GM20431 (cell line): Measurements from ENCODE around the gene NR1H3.
"Not testable (repeated sequence)": the region's sequence is repeated elsewhere in the genome, so short reads cannot be mapped to it uniquely, and the experiment has no call there.

Source experiments
- in situ Hi-C: fragments of 300-500 bp; cut with MseI, MboI; formaldehyde crosslinking; loops from one replicate; pipeline ENCODE4 v1.15.0; 2020; ENCODE audit warnings: low sequenced_read_pairs; ENCODE audit not compliant: unreplicated experiment

The NR1H3 gene

GRCh38 chr11:47257517-47258316 lies at the start of gene NR1H3:
NR1H3 (plus strand) TSS chr11:47257996; CDS start chr11:47259217, 1,221 bp downstream.
- in situ Hi-C loops: no loop called here

DNA sequence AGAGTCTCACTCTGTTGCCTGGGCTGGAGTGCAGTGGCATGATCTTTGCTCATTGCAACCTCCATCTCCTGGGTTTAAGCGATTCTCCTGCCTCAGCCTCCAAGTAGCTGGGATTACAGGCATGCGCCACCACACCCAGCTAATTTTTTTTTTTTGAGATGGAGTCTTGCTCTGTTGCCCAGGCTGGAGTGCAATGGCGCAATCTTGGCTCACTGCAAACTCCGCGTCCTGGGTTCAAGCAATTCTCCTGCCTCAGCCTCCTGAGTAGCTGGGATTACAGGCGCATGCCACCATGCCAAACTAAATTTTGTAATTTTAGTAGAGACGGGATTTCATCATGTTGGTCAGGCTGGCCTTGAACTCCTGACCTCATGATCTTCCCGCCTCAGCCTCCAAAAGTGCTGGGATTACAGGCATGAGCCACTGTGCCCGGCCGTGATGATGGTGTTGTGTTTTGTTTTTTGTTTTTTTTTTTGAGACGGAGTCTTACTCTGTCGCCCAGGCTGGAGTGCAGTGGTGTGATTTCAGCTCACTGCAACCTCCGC lies 49.7 kb upstream of the NR1H3 start:
- in situ Hi-C loops: not testable (repeated sequence)

- in situ Hi-C loops: no loop called here
Observed at GRCh38 chr11:47208628-47209027, 49.2 kb upstream of the NR1H3 start.

- in situ Hi-C loops: no loop called here
Observed at GRCh38 chr11:47212938-47213337, 44.9 kb upstream of the NR1H3 start.

DNA sequence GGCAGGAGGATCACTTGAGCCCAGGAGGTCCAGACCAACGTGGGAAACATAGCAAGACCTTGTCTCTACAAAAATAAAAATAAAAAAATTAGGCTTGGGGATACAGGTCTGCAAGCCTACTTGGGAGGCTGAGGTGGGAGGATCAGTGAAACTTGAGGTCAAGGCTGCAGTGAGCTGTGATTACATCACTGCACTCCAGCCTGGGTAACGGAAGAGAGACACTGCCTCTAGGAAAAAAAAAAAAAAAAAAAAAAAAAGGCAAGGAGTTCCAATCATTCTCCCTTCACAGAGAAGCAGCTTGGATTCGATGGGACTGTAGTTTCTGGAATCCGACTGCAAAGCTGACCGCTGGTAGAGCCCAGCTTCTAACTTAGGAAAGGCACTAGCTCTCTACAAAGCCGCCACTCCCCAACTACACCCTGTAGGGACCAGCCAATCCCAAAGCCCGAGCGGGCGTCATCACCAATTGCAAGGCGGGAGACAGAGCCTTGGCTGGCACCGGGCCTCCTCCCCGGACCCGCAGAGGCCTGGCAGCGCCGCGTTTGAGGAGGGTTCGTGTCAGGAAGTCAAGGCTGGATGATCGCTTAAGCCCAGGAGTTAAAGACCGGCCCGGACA lies 43.7 kb upstream of the NR1H3 start:
- in situ Hi-C loops: no loop called here

DNA sequence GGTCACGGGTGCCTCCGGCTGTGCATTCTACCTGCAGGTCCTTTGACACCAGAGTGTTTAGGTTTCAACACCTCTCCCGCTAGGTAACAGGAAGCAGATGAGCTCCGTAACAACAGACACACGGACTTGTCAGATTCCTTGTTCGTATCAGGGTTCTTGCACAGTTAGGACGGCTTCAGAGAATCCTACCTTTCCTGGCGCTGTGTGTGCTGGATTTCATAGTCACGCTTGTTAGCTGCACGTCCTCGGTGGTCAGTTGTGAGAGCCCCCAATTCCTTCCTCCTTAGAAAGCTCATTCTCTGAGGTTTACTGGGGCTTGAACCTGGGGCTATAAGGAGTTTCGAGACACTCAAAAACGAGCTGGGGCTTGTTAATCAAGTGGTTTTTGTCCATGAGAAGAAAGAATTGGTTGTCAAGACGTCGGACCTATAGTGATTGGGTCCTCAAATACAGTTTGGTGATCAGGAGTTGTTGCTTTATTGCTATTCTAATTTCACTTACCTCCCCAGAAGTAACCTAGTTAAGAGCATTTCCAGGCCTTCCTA lies 42.4 kb upstream of the NR1H3 start:
- in situ Hi-C loops: no loop called here

- in situ Hi-C loops: no loop called here
Observed at GRCh38 chr11:47216121-47216798, 41.5 kb upstream of the NR1H3 start.

GRCh38 chr11:47220401-47220821 lies 37.4 kb upstream of the NR1H3 start:
- in situ Hi-C loops: no loop called here

- in situ Hi-C loops: no loop called here
Observed at GRCh38 chr11:47222696-47223095, 35.1 kb upstream of the NR1H3 start.

DNA sequence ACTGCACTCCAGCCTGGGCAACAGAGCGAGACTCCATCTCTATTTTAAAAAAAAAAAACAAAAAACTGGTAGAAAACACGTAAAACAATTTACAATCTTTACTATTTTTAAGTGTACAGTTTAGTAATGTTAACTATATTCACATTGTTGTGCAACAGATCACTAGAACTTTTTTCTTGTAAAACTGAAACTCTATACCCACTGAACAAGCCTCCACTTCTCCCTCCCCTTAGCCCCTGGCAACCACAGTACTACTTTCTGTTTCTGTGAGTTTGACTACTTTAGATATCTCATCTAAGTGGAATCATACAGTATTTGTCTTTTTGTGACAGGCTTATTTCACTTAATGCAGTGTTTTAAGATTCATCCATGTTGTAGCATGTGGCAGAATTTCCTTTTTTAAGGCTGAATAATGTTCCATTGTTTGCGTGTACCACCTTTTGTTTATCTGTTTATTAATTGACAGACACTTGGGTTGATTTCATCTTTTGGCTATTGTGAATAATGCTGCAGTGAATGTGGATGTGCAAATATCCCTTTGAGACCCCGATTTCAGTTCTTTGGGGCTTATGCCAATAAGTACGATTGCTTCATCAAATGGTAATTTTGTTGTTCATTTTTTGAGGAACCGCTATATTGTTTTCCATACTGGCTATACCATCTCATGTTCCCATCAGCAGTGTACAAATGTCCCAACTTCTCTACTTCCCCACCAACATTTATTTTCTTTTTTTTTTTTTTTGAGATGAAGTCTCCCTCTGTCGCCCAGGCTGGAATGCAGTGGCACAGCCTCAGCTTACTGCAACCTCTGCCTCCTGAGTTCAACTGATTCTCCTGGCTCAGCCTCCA lies 32.0 kb upstream of the NR1H3 start:
- in situ Hi-C loops: no loop called here

- in situ Hi-C loops: no loop called here
Observed at GRCh38 chr11:47229161-47229560, 28.6 kb upstream of the NR1H3 start.

GRCh38 chr11:47233051-47233450 lies 24.7 kb upstream of the NR1H3 start:
- in situ Hi-C loops: no loop called here

DNA sequence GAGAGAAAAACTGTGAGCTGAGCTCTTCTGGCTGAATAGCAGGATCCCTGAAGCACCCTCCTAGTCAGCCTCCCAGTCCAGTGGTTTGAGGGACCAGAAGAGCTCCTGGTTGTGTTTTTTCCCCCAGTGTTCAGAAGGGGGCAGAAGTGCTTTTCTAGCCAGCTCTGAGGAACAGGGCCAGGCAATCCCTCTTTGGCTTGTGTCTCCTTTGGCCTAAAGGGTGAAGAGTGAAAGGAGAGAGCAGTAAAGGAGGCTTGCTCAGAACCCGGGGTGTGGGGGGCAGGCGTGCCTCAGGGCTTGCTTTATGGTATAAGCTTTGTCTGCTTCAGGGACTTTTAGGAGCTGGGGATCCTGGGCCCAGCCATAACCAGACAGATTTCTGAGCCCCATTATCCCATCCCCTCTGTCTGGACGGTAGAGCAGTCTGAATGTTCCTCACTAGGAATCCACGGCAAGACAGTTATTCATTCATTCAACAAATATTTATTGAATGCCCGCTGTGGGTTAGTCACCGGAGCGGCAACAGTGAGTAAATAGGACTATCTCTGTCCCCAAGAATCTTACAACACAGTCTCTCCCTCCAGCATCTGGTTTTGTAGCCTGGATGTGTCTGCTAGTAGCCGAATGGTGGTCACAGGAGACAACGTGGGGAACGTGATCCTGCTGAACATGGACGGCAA lies 23.7 kb upstream of the NR1H3 start:
- in situ Hi-C loops: no loop called here

- in situ Hi-C loops: no loop called here
Observed at GRCh38 chr11:47234669-47235100, 23.1 kb upstream of the NR1H3 start.

GRCh38 chr11:47235163-47235562 lies 22.6 kb upstream of the NR1H3 start:
- in situ Hi-C loops: no loop called here

- in situ Hi-C loops: no loop called here
Observed at GRCh38 chr11:47236482-47236881, 21.3 kb upstream of the NR1H3 start.

DNA sequence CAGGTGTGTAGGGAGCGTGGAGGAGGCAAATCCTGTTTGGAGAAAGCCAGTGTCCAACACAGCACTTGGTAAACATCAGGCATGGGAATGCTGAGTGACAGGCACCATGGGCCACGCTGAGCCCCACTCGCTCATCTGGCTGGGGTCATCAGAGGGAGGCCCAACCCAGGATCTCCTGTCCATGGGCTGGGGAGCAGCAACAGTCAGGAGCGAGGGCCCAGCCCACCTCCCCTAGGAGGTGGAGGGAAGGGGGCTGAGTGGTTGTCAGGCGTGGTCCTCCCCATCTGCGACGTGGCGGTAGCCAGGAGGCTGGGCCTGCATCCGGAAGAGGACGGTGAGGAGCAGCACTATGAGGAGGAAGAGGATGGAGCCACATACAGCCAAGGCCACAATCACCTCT lies 17.9 kb upstream of the NR1H3 start:
- in situ Hi-C loops: no loop called here

DNA sequence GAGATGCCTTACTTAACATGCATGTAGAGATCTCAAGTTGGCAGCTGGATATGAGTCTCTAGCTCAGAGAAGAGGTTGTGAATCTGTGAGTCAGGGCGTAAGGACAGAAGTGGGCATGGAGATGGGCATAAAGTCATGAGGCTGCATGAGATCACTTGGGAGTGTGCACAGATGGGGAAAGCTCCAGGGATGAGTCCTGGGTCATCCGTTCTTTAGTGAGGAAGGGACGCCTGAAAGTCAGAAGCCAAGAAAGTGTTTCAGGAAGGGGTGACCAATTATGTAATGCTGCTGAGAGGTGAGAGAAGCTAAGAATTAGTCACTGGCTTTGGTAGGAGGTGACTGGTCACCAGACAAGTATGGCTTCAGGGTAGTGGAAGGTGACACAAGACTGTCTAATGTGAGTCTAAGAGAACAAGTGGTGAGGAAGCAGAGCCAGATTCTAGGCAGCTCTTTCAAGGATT lies 15.9 kb upstream of the NR1H3 start:
- in situ Hi-C loops: no loop called here

GRCh38 chr11:47242596-47243192 lies 15.1 kb upstream of the NR1H3 start:
- in situ Hi-C loops: no loop called here
